ENCODE results near the gene CAMTA1.

CAMTA1 gene

GRCh38 chr1:7339953-7340352 is 554.7 kb downstream of the CAMTA1 start:
- DNase-seq (ENCODE audit: low spot score), result no peak

- DNase-seq (ENCODE audit: low spot score), result no peak
Measured at GRCh38 chr1:7341145-7341905, 556.1 kb downstream of the CAMTA1 start.

- no peak for DNase-seq (ENCODE audit: low spot score)
Measured at GRCh38 chr1:7343882-7344281, 558.6 kb downstream of the CAMTA1 start.

GRCh38 chr1:7344299-7344698 is 559.0 kb downstream of the CAMTA1 start:
- DNase-seq (ENCODE audit: low spot score), result no peak

GRCh38 chr1:7345516-7345915 is 560.3 kb downstream of the CAMTA1 start:
- no peak for DNase-seq (ENCODE audit: low spot score)

- no peak for DNase-seq (ENCODE audit: low spot score)
Measured at GRCh38 chr1:7346070-7346596, 560.9 kb downstream of the CAMTA1 start.

- DNase-seq (ENCODE audit: low spot score), result no peak
Measured at GRCh38 chr1:7346600-7347570, 561.6 kb downstream of the CAMTA1 start.

- no peak for DNase-seq (ENCODE audit: low spot score)
Measured at GRCh38 chr1:7348073-7348472, 562.8 kb downstream of the CAMTA1 start.

GRCh38 chr1:7348580-7348979 is 563.3 kb downstream of the CAMTA1 start:
- DNase-seq (ENCODE audit: low spot score), result no peak

GRCh38 chr1:7350804-7351203 is 565.5 kb downstream of the CAMTA1 start:
- DNase-seq (ENCODE audit: low spot score), result no peak

GRCh38 chr1:7351649-7352048 is 566.4 kb downstream of the CAMTA1 start:
- DNase-seq (ENCODE audit: low spot score), result no peak

GRCh38 chr1:7352364-7352763 is 567.1 kb downstream of the CAMTA1 start:
- no peak for DNase-seq (ENCODE audit: low spot score)

- no peak for DNase-seq (ENCODE audit: low spot score)
Measured at GRCh38 chr1:7352974-7353373, 567.7 kb downstream of the CAMTA1 start.

- no peak for DNase-seq (ENCODE audit: low spot score)
Measured at GRCh38 chr1:7355646-7356045, 570.4 kb downstream of the CAMTA1 start.

GRCh38 chr1:7356079-7356478 is 570.8 kb downstream of the CAMTA1 start:
- no peak for DNase-seq (ENCODE audit: low spot score)

GRCh38 chr1:7358425-7358824 is 573.2 kb downstream of the CAMTA1 start:
- DNase-seq (ENCODE audit: low spot score), result no peak

- DNase-seq (ENCODE audit: low spot score), result no peak
Measured at GRCh38 chr1:7360526-7360925, 575.3 kb downstream of the CAMTA1 start.

- DNase-seq (ENCODE audit: low spot score), result no peak
Measured at GRCh38 chr1:7362947-7363346, 577.7 kb downstream of the CAMTA1 start.

GRCh38 chr1:7363450-7363849 is 578.2 kb downstream of the CAMTA1 start:
- DNase-seq (ENCODE audit: low spot score), result no peak

- DNase-seq (ENCODE audit: low spot score), result no peak
Measured at GRCh38 chr1:7365706-7366105, 580.5 kb downstream of the CAMTA1 start.

- no peak for DNase-seq (ENCODE audit: low spot score)
Measured at GRCh38 chr1:7366286-7366954, 581.2 kb downstream of the CAMTA1 start.

- DNase-seq (ENCODE audit: low spot score), result no peak
Measured at GRCh38 chr1:7366955-7367665, 581.9 kb downstream of the CAMTA1 start.

Data from NAMALWA (cell line).